ENCODE data around the gene TMEM44.

Gene TMEM44

GRCh38 chr3:194572143-194572789 is 61.0 kb downstream of the TMEM44 start:
- in situ Hi-C loops (cut with MboI; ENCODE audit: low pct_unique_long_range_greater_than_20kb, low sequenced_read_pairs, unreplicated experiment), result no loop called here
- TF ChIP-seq CTCF (IDR thresholded peaks at IDR 0.05; ENCODE audit: extremely low read depth, insufficient read depth, missing control alignments), result no peak
- no peak for DNase-seq (ENCODE audit: low spot score)

GRCh38 chr3:194571491-194572142 is 61.6 kb downstream of the TMEM44 start:
- in situ Hi-C loops (cut with MboI; ENCODE audit: low pct_unique_long_range_greater_than_20kb, low sequenced_read_pairs, unreplicated experiment), result no loop called here
- no peak for TF ChIP-seq CTCF (IDR thresholded peaks at IDR 0.05; ENCODE audit: extremely low read depth, insufficient read depth, missing control alignments)
- no peak for DNase-seq (ENCODE audit: low spot score)

- no peak for DNase-seq (ENCODE audit: low spot score)
- in situ Hi-C loops (cut with MboI; ENCODE audit: low pct_unique_long_range_greater_than_20kb, low sequenced_read_pairs, unreplicated experiment), result no loop called here
- no peak for TF ChIP-seq CTCF (IDR thresholded peaks at IDR 0.05; ENCODE audit: extremely low read depth, insufficient read depth, missing control alignments)
Observed at GRCh38 chr3:194570898-194571297, 62.3 kb downstream of the TMEM44 start.

- no peak for DNase-seq (ENCODE audit: low spot score)
- in situ Hi-C loops (cut with MboI; ENCODE audit: low pct_unique_long_range_greater_than_20kb, low sequenced_read_pairs, unreplicated experiment), result no loop called here
- TF ChIP-seq CTCF (IDR thresholded peaks at IDR 0.05; ENCODE audit: extremely low read depth, insufficient read depth, missing control alignments), result no peak
Observed at GRCh38 chr3:194570235-194570634, 63.0 kb downstream of the TMEM44 start.

GRCh38 chr3:194569252-194569651 is 64.0 kb downstream of the TMEM44 start:
- in situ Hi-C loops (cut with MboI; ENCODE audit: low pct_unique_long_range_greater_than_20kb, low sequenced_read_pairs, unreplicated experiment), result no loop called here
- no peak for TF ChIP-seq CTCF (IDR thresholded peaks at IDR 0.05; ENCODE audit: extremely low read depth, insufficient read depth, missing control alignments)
- no peak for DNase-seq (ENCODE audit: low spot score)

- TF ChIP-seq CTCF (IDR thresholded peaks at IDR 0.05; ENCODE audit: extremely low read depth, insufficient read depth, missing control alignments), result no peak
- in situ Hi-C loops (cut with MboI; ENCODE audit: low pct_unique_long_range_greater_than_20kb, low sequenced_read_pairs, unreplicated experiment), result no loop called here
- no peak for DNase-seq (ENCODE audit: low spot score)
Observed at GRCh38 chr3:194565597-194566190, 67.5 kb downstream of the TMEM44 start.
